GM21576 (cell line): ENCODE data around the gene EN2.

ENCODE experiments used
- ATAC-seq: cut with Tn5 transposase; IDR thresholded peaks from one replicate; pipeline ENCODE4 v1.9.1; 2021; ENCODE audit warnings: mild to moderate bottlenecking, moderate library complexity; ENCODE audit not compliant: unreplicated experiment

EN2 gene

GRCh38 chr7:155463114-155463811 lies 5.3 kb downstream of the EN2 start:
- ATAC-seq = no peak

- ATAC-seq = no peak
Measured at GRCh38 chr7:155464183-155464582, 6.3 kb downstream of the EN2 start.

- no peak for ATAC-seq
Measured at GRCh38 chr7:155464948-155465739, 7.2 kb downstream of the EN2 start.

GRCh38 chr7:155465761-155466141 lies 7.8 kb downstream of the EN2 start:
- no peak for ATAC-seq

- no peak for ATAC-seq
Measured at GRCh38 chr7:155466142-155466813, 8.3 kb downstream of the EN2 start.

GRCh38 chr7:155466814-155467733 lies 9.1 kb downstream of the EN2 start:
- ATAC-seq = peak; percentile 58

- no peak for ATAC-seq
Measured at GRCh38 chr7:155467846-155468784, 10.2 kb downstream of the EN2 start.

- ATAC-seq = no peak
Measured at GRCh38 chr7:155468785-155469148, 10.8 kb downstream of the EN2 start.

GRCh38 chr7:155469311-155470185 lies 11.6 kb downstream of the EN2 start:
- no peak for ATAC-seq

- ATAC-seq = no peak
Measured at GRCh38 chr7:155470186-155470487, 12.2 kb downstream of the EN2 start.

- ATAC-seq = no peak
Measured at GRCh38 chr7:155470686-155471638, 13.0 kb downstream of the EN2 start.

GRCh38 chr7:155471718-155472117 lies 13.8 kb downstream of the EN2 start:
- no peak for ATAC-seq

- ATAC-seq = peak; percentile 95
Measured at GRCh38 chr7:155477476-155477875, 19.5 kb downstream of the EN2 start.

- ATAC-seq = no peak
Measured at GRCh38 chr7:155481764-155482163, 23.8 kb downstream of the EN2 start.

GRCh38 chr7:155482511-155483183 lies 24.7 kb downstream of the EN2 start:
- ATAC-seq = no peak

- ATAC-seq = no peak
Measured at GRCh38 chr7:155483245-155483644, 25.3 kb downstream of the EN2 start.

- no peak for ATAC-seq
Measured at GRCh38 chr7:155483868-155484325, 26.0 kb downstream of the EN2 start.
